ENCODE measurements around the gene PRKCG. TPM values are rescaled to one million over a fixed set of nuclear protein-coding genes. Genes with fewer than 3 reads are reported as not detected.

The PRKCG gene
- total RNA-seq, 1 experiment from 2014 or later = 0.84 TPM

GRCh38 chr19:53883231-53883661 lies 1.2 kb downstream of the PRKCG start:
- Histone ChIP-seq H3K4me3 (ENCODE audit: low read depth, low read length, poor library complexity, severe bottlenecking) (no peak overlapping the region), H3K27me3 (replicated peaks; ENCODE audit: insufficient read depth, low read depth, low read length, poor library complexity) (peaks cover 25% of the 10 kb centered on the region), H3K36me3 (ENCODE audit: insufficient read depth, low read length, poor library complexity, severe bottlenecking) (no peaks in the 10 kb centered on the region), H3K27ac (ENCODE audit: low read depth, low read length, poor library complexity, severe bottlenecking) (no peak overlapping the region), H3K4me1 (ENCODE audit: insufficient read depth, low read length, poor library complexity, severe bottlenecking) (peaks cover 28% of the 10 kb centered on the region), H3K9me3 (ENCODE audit: low read depth, low read length, poor library complexity, severe bottlenecking) (no peaks in the 10 kb centered on the region)
- intact Hi-C loops (cut with micrococcal nuclease; ENCODE audit: unreplicated experiment) = no loop called here
- ChIA-PET CTCF (interaction anchor here (0.6 kb wide), 1 partner anchor 30 kb away, joined by 3 read pairs; no protein-coding TSS in a partner anchor), POLR2A (ENCODE audit: low non-redundant PET) (interaction anchor here (0.7 kb wide), 1 partner anchor 161 kb away, joined by 3 read pairs; no protein-coding TSS in a partner anchor)
- TF ChIP-seq EZH2 (IDR thresholded peaks at IDR 0.05; ENCODE audit: borderline replicate concordance, low read depth, low read length, poor library complexity, severe bottlenecking) = no peak
- TF ChIP-seq, protein P1, sequence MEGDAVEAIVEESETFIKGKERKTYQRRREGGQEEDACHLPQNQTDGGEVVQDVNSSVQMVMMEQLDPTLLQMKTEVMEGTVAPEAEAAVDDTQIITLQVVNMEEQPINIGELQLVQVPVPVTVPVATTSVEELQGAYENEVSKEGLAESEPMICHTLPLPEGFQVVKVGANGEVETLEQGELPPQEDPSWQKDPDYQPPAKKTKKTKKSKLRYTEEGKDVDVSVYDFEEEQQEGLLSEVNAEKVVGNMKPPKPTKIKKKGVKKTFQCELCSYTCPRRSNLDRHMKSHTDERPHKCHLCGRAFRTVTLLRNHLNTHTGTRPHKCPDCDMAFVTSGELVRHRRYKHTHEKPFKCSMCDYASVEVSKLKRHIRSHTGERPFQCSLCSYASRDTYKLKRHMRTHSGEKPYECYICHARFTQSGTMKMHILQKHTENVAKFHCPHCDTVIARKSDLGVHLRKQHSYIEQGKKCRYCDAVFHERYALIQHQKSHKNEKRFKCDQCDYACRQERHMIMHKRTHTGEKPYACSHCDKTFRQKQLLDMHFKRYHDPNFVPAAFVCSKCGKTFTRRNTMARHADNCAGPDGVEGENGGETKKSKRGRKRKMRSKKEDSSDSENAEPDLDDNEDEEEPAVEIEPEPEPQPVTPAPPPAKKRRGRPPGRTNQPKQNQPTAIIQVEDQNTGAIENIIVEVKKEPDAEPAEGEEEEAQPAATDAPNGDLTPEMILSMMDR (conservative IDR thresholded peaks at IDR 0.05; ENCODE audit: low read depth, low read length) = no peak
- no peak for DNase-seq (ENCODE audit: low spot score)
- no TSS peak for BruUV-seq (replicated peaks)

- Histone ChIP-seq H3K9me3 (ENCODE audit: low read depth, low read length, poor library complexity, severe bottlenecking) (no peaks in the 10 kb centered on the region), H3K4me1 (ENCODE audit: insufficient read depth, low read length, poor library complexity, severe bottlenecking) (peaks cover 28% of the 10 kb centered on the region), H3K4me3 (ENCODE audit: low read depth, low read length, poor library complexity, severe bottlenecking) (no peak overlapping the region), H3K27me3 (replicated peaks; ENCODE audit: insufficient read depth, low read depth, low read length, poor library complexity) (peaks cover 25% of the 10 kb centered on the region), H3K27ac (ENCODE audit: low read depth, low read length, poor library complexity, severe bottlenecking) (no peak overlapping the region), H3K36me3 (ENCODE audit: insufficient read depth, low read length, poor library complexity, severe bottlenecking) (no peaks in the 10 kb centered on the region)
- no peak for DNase-seq (ENCODE audit: low spot score)
- ChIA-PET POLR2A (ENCODE audit: low non-redundant PET) (interaction anchor here (0.7 kb wide), 1 partner anchor 160 kb away, joined by 3 read pairs; no protein-coding TSS in a partner anchor), CTCF (no interaction called here)
- intact Hi-C loops (cut with micrococcal nuclease; ENCODE audit: unreplicated experiment) = no loop called here
- no TSS peak for BruUV-seq (replicated peaks)
- TF ChIP-seq, protein P1 (conservative IDR thresholded peaks at IDR 0.05; ENCODE audit: low read depth, low read length) = no peak
- TF ChIP-seq EZH2 (IDR thresholded peaks at IDR 0.05; ENCODE audit: borderline replicate concordance, low read depth, low read length, poor library complexity, severe bottlenecking) = no peak
Measured at GRCh38 chr19:53883741-53884140, 1.7 kb downstream of the PRKCG start.

DNA sequence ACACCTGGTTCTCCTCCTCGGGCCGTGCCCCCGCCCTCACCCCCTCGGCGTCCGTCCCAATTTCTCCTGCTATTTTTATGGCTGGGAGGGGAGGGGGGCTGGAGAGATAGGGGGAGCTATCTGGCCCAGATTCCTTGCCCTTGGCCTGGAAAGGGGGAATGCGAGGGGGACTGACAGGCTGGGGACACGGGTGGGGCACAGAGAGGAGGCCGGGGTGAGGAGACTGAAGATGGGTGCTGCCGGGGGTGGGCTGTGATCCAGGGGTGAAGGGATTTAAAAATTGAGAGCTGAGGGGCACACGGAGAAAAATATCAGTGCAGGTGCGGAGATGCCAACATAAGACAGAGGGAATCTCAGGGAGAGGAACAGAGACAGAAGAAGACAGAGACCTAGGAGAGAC lies 2.3 kb downstream of the PRKCG start:
- no peak for DNase-seq (ENCODE audit: low spot score)
- Histone ChIP-seq H3K9me3 (ENCODE audit: low read depth, low read length, poor library complexity, severe bottlenecking) (no peaks in the 10 kb centered on the region), H3K36me3 (ENCODE audit: insufficient read depth, low read length, poor library complexity, severe bottlenecking) (no peaks in the 10 kb centered on the region), H3K27ac (ENCODE audit: low read depth, low read length, poor library complexity, severe bottlenecking) (no peak overlapping the region), H3K4me1 (ENCODE audit: insufficient read depth, low read length, poor library complexity, severe bottlenecking) (peaks cover 28% of the 10 kb centered on the region), H3K27me3 (replicated peaks; ENCODE audit: insufficient read depth, low read depth, low read length, poor library complexity) (peaks cover 25% of the 10 kb centered on the region), H3K4me3 (ENCODE audit: low read depth, low read length, poor library complexity, severe bottlenecking) (no peak overlapping the region)
- TF ChIP-seq, protein P1 (conservative IDR thresholded peaks at IDR 0.05; ENCODE audit: low read depth, low read length) = no peak
- TF ChIP-seq EZH2 (IDR thresholded peaks at IDR 0.05; ENCODE audit: borderline replicate concordance, low read depth, low read length, poor library complexity, severe bottlenecking) = no peak
- POLR2A ChIA-PET (ENCODE audit: low non-redundant PET) = no interaction called here
- BruUV-seq (replicated peaks) = no TSS peak
- CTCF ChIA-PET = interaction anchor here (0.5 kb wide), 1 partner anchor 75 kb away, joined by 6 read pairs; no protein-coding TSS in a partner anchor
- intact Hi-C loops (cut with micrococcal nuclease; ENCODE audit: unreplicated experiment) = no loop called here
